ENCODE results near the gene FYCO1. TPM values are rescaled to one million over a fixed set of nuclear protein-coding genes. Genes with fewer than 3 reads are reported as not detected.

FYCO1 gene
- total RNA-seq, 4 donors from 2014 or later, result 45.3 to 64.5 (median 53.7) TPM

DNA sequence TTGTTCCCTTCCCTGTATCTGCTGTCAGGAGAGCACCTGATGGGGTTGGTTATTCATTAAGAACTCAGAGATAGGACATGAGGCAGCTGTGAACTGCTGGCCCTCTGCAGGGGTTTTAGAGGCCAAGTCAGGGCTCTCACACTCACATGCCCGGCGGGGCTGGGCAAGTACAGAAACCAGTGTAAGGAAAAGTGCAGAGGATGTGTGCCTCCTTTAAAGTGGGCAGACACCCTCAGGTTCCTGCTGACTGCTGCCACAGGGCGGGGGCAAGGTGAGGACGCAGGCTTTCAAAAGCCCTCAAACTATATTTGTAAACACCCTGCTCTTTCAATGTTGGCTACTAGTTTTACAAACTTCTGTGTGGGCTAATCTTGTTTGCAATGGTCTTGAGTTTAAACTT lies 30.0 kb downstream of the FYCO1 start:
- no peak for DNase-seq (ENCODE audit: low spot score in 2 of 2)

DNA sequence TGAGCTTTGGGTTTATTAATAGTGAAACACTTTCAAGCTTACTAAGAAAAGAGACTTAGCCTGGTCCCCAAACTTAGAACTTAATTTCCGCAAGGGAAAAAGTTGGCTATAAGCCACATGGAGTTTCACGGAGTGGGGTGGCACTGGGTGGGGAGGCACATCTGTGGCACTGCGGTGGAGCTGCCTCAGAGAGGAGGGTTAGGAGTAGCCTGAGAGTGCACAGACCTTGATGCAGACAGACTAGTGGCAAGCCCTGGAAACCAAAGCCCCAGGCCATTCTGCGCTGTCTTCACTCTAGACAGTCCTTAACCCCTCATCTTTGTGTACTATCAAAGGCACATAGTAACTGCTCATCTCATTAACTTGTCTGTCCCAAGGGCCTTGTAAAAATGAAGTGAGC lies 30.4 kb downstream of the FYCO1 start:
- WGBS, result 64% methylated on average over 4 of the region's 4 CpGs
- Histone ChIP-seq H3K36me3 (peaks cover 99% of the 10 kb centered on the region), H3K27me3 (no peaks in the 10 kb centered on the region), H3K27ac (no peak overlapping the region), H3K4me3 (no peak overlapping the region), H3K9me3 (no peaks in the 10 kb centered on the region), H3K4me1 (peaks cover 4% of the 10 kb centered on the region)
- DNase-seq (ENCODE audit: low spot score in 2 of 2), result no peak
- TF ChIP-seq POLR2A (IDR thresholded peaks at IDR 0.05) (no peak), EP300 (IDR thresholded peaks at IDR 0.05) (no peak), POLR2AphosphoS5 (IDR thresholded peaks at IDR 0.05) (no peak)
- TF ChIP-seq, protein P1, sequence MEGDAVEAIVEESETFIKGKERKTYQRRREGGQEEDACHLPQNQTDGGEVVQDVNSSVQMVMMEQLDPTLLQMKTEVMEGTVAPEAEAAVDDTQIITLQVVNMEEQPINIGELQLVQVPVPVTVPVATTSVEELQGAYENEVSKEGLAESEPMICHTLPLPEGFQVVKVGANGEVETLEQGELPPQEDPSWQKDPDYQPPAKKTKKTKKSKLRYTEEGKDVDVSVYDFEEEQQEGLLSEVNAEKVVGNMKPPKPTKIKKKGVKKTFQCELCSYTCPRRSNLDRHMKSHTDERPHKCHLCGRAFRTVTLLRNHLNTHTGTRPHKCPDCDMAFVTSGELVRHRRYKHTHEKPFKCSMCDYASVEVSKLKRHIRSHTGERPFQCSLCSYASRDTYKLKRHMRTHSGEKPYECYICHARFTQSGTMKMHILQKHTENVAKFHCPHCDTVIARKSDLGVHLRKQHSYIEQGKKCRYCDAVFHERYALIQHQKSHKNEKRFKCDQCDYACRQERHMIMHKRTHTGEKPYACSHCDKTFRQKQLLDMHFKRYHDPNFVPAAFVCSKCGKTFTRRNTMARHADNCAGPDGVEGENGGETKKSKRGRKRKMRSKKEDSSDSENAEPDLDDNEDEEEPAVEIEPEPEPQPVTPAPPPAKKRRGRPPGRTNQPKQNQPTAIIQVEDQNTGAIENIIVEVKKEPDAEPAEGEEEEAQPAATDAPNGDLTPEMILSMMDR (IDR thresholded peaks at IDR 0.05), result no peak

More for the DNA sequence above, 30.0 kb downstream of the FYCO1 start:
- no peak overlapping the region for H3K27ac ChIP-seq
- H3K9me3 ChIP-seq, result no peaks in the 10 kb centered on the region
- no peak overlapping the region for H3K4me3 ChIP-seq
- peaks cover 4% of the 10 kb centered on the region for H3K4me1 ChIP-seq
- TF ChIP-seq POLR2A (IDR thresholded peaks at IDR 0.05) (no peak), EP300 (IDR thresholded peaks at IDR 0.05) (no peak), POLR2AphosphoS5 (IDR thresholded peaks at IDR 0.05) (no peak)
- TF ChIP-seq, protein P1 (IDR thresholded peaks at IDR 0.05), result no peak
- H3K27me3 ChIP-seq, result no peaks in the 10 kb centered on the region
- peaks cover 95% of the 10 kb centered on the region for H3K36me3 ChIP-seq
- 88% methylated on average over 4 of the region's 4 CpGs for WGBS

DNA sequence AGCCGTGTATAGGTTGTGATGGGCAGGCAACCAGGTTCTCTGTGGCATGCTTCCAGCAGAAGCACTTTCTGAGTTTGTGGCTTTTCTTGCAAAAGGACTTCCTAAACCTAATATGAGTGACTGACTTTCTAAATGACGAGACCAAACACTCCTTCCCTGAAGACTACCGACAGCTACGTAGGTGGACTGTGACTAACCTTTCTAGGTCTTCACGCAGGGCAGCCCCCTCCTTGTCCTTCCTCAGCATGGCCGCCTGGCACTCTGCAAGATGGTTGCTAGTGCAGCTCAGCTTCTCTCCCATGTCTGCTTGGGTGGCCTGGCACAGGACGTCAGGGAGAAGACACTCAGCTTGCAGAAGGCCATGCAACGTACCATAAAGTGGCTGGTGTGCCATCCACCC lies 31.5 kb downstream of the FYCO1 start:
- Histone ChIP-seq H3K4me1 (peaks cover 7% of the 10 kb centered on the region), H3K36me3 (peaks cover 99% of the 10 kb centered on the region), H3K27ac (no peak overlapping the region), H3K9me3 (no peaks in the 10 kb centered on the region), H3K27me3 (no peaks in the 10 kb centered on the region), H3K4me3 (no peak overlapping the region)
- WGBS, result 93% methylated on average over 8 of the region's 8 CpGs
- no peak for TF ChIP-seq EP300 (IDR thresholded peaks at IDR 0.05)
- TF ChIP-seq POLR2AphosphoS5 (IDR thresholded peaks at IDR 0.05), result no peak
- no peak for TF ChIP-seq POLR2A (IDR thresholded peaks at IDR 0.05)
- TF ChIP-seq, protein P1 (IDR thresholded peaks at IDR 0.05), result no peak
- DNase-seq (ENCODE audit: low spot score in 2 of 2), result no peak

DNA sequence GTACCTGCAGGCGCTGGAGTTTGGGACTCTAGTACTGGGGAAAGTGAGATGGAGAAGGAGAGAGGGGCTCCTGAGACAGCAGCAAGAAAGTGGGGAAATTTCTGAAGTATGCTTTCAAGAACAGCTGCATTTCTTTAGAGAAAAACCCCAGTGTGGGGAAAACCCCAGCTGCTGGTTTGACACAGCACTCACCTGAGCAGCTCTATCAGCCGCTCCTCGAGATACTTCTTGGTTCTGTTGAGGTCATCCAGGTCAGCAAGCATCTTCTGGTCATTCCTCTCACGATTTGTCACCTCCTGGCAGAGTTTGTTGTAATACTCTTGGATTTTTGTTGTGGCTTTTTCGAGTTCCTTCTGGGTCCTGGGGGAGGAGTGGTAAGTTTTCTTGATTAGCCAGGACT lies 33.6 kb downstream of the FYCO1 start:
- no peaks in the 10 kb centered on the region for H3K9me3 ChIP-seq
- H3K27ac ChIP-seq, result no peak overlapping the region
- H3K4me3 ChIP-seq, result no peak overlapping the region
- WGBS, result 74% methylated on average over 5 of the region's 5 CpGs
- TF ChIP-seq POLR2AphosphoS5 (IDR thresholded peaks at IDR 0.05), result no peak
- no peak for TF ChIP-seq EP300 (IDR thresholded peaks at IDR 0.05)
- TF ChIP-seq, protein P1 (IDR thresholded peaks at IDR 0.05), result no peak
- TF ChIP-seq POLR2A (IDR thresholded peaks at IDR 0.05), result no peak
- H3K36me3 ChIP-seq, result peaks cover 99% of the 10 kb centered on the region
- peaks cover 8% of the 10 kb centered on the region for H3K4me1 ChIP-seq
- H3K27me3 ChIP-seq, result no peaks in the 10 kb centered on the region
- no peak for DNase-seq (ENCODE audit: low spot score in 2 of 2)

DNA sequence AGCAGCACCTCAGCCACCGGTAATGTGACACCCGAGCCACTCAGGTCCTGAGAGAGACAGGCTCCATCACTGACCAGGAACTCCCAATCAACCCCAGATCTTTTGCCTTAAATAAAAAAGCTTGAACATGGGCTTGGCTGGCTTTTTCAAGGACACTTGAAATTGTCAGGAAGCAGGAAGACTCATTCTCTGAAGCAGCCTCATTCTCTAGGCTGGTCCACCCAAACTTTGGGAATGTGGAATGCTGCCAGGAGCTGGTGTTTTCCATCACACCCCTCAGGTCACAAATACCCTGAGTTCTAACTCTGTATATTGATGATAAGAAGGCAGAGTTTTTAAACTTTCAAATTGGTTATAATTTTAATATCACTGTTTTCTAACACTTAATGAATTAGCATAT lies 35.3 kb downstream of the FYCO1 start:
- TF ChIP-seq POLR2AphosphoS5 (IDR thresholded peaks at IDR 0.05) (no peak), POLR2A (IDR thresholded peaks at IDR 0.05) (no peak), EP300 (IDR thresholded peaks at IDR 0.05) (no peak)
- TF ChIP-seq, protein P1 (IDR thresholded peaks at IDR 0.05), result no peak
- no peak for DNase-seq (ENCODE audit: low spot score in 2 of 2)

More for the DNA sequence above, 35.3 kb downstream of the FYCO1 start:
- H3K36me3 ChIP-seq, result peaks cover 99% of the 10 kb centered on the region
- H3K4me1 ChIP-seq, result peaks cover 8% of the 10 kb centered on the region
- WGBS, result 71% methylated on average over 2 of the region's 2 CpGs
- no peak overlapping the region for H3K27ac ChIP-seq
- H3K27me3 ChIP-seq, result no peaks in the 10 kb centered on the region
- H3K4me3 ChIP-seq, result no peak overlapping the region
- no peaks in the 10 kb centered on the region for H3K9me3 ChIP-seq
